Measurements from ENCODE around the gene LUZP1.

Gene LUZP1

DNA sequence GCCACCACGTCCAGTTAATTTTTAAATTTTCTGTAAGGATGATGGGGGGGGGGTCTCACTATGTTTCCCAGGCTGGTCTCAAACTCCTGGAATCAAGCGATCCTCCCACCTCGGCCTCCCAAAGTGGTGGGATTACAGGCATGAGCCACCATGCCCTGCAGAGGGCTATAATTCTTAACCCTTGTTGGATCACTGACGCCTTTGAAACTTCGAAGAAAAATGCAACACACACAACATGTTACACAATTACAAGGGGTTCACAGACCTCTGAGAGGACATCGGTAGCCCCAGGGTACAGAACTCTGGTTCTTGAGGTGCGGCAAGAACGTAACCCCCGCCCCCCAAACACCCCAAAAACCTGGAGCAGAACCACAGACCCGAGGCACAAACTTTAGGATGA, 8.4 kb upstream of the LUZP1 start:
- no peak for TF ChIP-seq CTCF (IDR thresholded peaks at IDR 0.05; ENCODE audit: low read depth, low read length)
- peak overlapping the region; percentile 58 for H3K4me3 ChIP-seq (ENCODE audit: low read depth, low read length)

DNA sequence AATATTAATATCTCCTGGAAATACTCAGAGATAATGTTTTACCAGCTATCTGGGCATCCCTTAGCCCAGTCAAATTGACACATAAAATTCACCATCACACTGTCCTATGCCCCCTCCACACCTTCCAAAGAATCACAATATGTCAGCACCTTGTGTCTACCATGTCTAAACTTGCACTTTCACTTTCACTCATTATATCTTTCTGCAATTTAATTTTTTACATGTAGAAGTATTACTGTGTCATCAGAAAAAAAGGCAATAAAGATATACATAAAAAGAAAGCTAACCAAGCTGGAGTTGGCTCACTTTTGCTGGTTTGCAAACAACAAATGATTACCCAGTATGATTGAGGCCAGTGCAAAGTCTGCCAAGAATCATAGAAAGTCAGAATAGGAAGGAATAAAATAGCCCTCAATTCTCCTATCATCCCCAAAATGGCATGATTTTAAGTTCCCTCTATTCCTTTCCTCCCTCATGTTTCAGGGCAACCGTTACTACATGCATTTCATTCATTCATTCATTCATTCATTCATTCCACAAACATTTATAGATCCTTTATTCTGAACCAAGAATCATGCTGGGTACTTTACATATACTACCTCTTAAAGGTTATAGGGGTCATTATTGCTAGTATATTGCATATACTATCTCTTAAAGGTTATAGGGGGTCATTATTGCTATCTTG, 5.9 kb upstream of the LUZP1 start:
- TF ChIP-seq CTCF (IDR thresholded peaks at IDR 0.05; ENCODE audit: low read depth, low read length) = no peak
- H3K4me3 ChIP-seq (ENCODE audit: low read depth, low read length) = no peak overlapping the region

- no peak for TF ChIP-seq CTCF (IDR thresholded peaks at IDR 0.05; ENCODE audit: low read depth, low read length)
- H3K4me3 ChIP-seq (ENCODE audit: low read depth, low read length) = no peak overlapping the region
Observed at GRCh38 chr1:23171181-23171755, 2.6 kb upstream of the LUZP1 start.

DNA sequence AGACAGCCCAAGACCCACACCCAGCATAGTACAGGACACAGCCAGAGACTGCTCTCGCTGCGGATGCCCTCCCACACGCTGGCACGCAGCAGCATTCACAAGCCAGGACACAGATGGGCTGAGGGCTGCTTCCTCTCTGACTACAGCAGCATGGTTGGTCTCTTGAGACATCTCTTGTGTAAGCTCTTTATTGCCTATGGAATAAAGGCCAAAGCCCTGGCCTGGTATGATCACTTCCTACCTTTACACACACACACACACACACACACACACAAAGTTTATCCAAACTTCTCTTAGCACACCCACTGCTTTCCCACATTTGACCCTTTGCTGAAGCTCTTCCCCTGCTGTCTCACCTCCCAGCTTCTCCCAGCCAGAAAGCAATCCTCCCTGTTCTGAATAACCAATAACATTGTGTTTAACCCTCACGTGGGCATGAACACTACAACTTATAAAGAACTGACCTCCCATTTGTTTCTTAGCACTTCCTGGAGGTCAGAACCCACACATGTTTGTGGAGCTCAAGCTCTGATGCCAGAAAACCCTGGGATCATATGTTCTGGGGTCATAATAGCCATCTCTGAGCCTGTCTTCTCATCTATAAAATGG, 1.2 kb upstream of the LUZP1 start:
- no peak for TF ChIP-seq CTCF (IDR thresholded peaks at IDR 0.05; ENCODE audit: low read depth, low read length)
- no peak overlapping the region for H3K4me3 ChIP-seq (ENCODE audit: low read depth, low read length)

DNA sequence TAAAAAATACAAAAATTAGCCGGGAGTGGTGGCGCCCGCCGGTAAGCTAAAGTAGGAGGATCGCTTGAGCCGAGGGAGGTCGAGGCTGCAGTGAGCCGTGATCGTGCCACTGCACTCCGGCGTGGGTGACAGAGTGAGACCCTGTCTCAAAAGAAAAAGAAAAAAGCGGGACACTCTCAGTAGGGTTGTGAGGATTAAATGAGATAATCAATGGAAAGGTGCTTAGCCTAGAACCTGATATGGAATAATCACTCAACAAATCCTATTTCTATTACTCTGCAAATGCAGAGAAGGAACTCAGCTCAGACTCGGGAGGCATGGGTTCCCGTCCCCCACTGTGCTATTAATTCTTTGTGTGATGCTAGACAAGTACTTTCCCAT, 529 bp upstream of the LUZP1 start:
- no peak for TF ChIP-seq CTCF (IDR thresholded peaks at IDR 0.05; ENCODE audit: low read depth, low read length)
- H3K4me3 ChIP-seq (ENCODE audit: low read depth, low read length) = no peak overlapping the region

DNA sequence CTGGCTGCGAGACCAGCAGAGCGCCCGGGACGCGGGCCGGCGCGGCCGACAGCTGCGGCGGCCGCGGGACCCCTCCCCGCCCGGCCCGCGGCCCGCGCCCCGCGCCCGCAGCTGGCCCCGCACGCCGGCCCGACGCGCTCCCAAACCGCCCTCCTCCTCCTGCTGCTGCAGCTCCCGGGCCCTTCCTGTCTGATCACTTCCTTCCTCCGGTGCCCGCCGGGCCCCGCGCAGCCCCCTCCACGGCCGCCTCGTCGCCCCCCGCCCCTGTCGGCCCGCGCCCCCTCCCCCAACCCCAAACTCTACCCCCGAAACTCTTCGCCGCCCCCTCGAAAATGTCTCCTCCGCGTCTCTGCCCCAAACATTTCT, 594 bp downstream of the LUZP1 start:
- TF ChIP-seq CTCF (IDR thresholded peaks at IDR 0.05; ENCODE audit: low read depth, low read length) = no peak
- H3K4me3 ChIP-seq (ENCODE audit: low read depth, low read length) = peak overlapping the region; percentile 90

GRCh38 chr1:23167353-23168078, 1.1 kb downstream of the LUZP1 start:
- TF ChIP-seq CTCF (IDR thresholded peaks at IDR 0.05; ENCODE audit: low read depth, low read length) = no peak
- peak overlapping the region; percentile 90 for H3K4me3 ChIP-seq (ENCODE audit: low read depth, low read length)

All from WI38 (cell line).